Mesodermal cell (in vitro differentiated cells): ENCODE results near the gene PRPF19.

Source experiments
- H3K27ac ChIP-seq: 2 replicates; pipeline ENCODE4 v1.7.0; 2013; ENCODE audit warnings: mild to moderate bottlenecking, low read depth, low read length, moderate library complexity; ENCODE audit not compliant: severe bottlenecking
- H3K36me3 ChIP-seq: 2 replicates; pipeline ENCODE4 v1.7.1; 2013; ENCODE audit warnings: mild to moderate bottlenecking, low read length, moderate library complexity; ENCODE audit not compliant: control insufficient read depth, insufficient read depth
- H3K4me1 ChIP-seq: one replicate; pipeline ENCODE4 v1.7.1; 2013; ENCODE audit warnings: mild to moderate bottlenecking, low read length; ENCODE audit not compliant: insufficient read depth, control insufficient read depth, poor library complexity, severe bottlenecking
- H3K4me3 ChIP-seq: 2 replicates; pipeline ENCODE4 v1.7.0; 2013; ENCODE audit warnings: low read length, control low read depth, mild to moderate bottlenecking; ENCODE audit not compliant: insufficient read depth, poor library complexity, severe bottlenecking; ENCODE audit errors: extremely low read depth
- H3K9me3 ChIP-seq: 2 replicates; pipeline ENCODE4 v1.7.1; 2013; ENCODE audit warnings: mild to moderate bottlenecking, low read length, moderate library complexity; ENCODE audit not compliant: control insufficient read depth
- WGBS, 2 experiments: methylation state at CpG; one replicate each; pipeline ENCODE4 v1.1.5; 2013; ENCODE audit warnings: missing lambda C conversion rate in 2 of 2; ENCODE audit not compliant: insufficient coverage in 2 of 2; 5-methylcytosine and 5-hydroxymethylcytosine counted together

PRPF19 gene

GRCh38 chr11:60937811-60938210 lies 31.4 kb upstream of the PRPF19 start:
- no peaks in the 10 kb centered on the region for H3K9me3 ChIP-seq
- no peak overlapping the region for H3K4me3 ChIP-seq
- WGBS, 2 experiments = 92 to 96% methylated on average over 5 to 8 of the region's 8 CpGs
- no peaks in the 10 kb centered on the region for H3K4me1 ChIP-seq
- peaks cover 29% of the 10 kb centered on the region for H3K36me3 ChIP-seq
- H3K27ac ChIP-seq = no peak overlapping the region

- Histone ChIP-seq H3K27ac (no peak overlapping the region), H3K9me3 (no peaks in the 10 kb centered on the region), H3K4me3 (no peak overlapping the region), H3K36me3 (peaks cover 36% of the 10 kb centered on the region), H3K4me1 (no peaks in the 10 kb centered on the region)
- 91 to 97% methylated on average over 9 to 11 of the region's 12 CpGs for WGBS, 2 experiments
Measured at GRCh38 chr11:60937144-60937527, 30.8 kb upstream of the PRPF19 start.

DNA sequence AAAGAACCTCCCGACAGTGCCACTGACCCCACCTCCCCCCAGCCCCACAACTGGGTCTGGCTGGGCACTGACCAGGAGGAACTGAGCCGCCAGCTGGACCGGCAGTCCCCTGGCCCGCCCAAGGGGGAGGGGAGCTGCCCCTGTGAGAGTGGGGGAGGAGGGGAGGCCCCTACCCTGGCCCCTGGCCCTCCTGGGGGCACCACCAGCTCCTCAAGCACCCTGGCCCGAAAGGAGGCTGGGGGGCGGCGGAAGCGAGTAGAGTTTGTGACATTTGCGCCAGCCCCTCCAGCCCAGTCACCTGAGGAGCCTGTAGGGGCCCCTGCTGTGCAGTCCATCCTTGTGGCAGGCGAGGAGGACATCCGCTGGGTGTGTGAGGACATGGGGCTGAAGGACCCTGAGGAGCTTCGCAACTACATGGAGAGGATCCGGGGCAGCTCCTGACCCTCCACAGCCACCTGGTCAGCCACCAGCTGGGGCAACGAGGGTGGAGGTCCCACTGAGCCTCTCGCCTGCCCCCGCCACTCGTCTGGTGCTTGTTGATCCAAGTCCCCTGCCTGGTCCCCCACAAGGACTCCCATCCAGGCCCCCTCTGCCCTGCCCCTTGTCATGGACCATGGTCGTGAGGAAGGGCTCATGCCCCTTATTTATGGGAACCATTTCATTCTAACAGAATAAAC lies 30.2 kb upstream of the PRPF19 start:
- H3K36me3 ChIP-seq = peaks cover 41% of the 10 kb centered on the region

GRCh38 chr11:60935676-60936442 lies 29.5 kb upstream of the PRPF19 start:
- Histone ChIP-seq H3K27ac (no peak overlapping the region), H3K9me3 (no peaks in the 10 kb centered on the region), H3K4me3 (no peak overlapping the region), H3K36me3 (peaks cover 48% of the 10 kb centered on the region), H3K4me1 (no peaks in the 10 kb centered on the region)
- WGBS, 2 experiments = 96 to 98% methylated on average over 12 to 15 of the region's 27 CpGs

More for the DNA sequence above, 30.2 kb upstream of the PRPF19 start:
- Histone ChIP-seq H3K4me1 (no peaks in the 10 kb centered on the region), H3K27ac (no peak overlapping the region), H3K9me3 (no peaks in the 10 kb centered on the region), H3K4me3 (no peak overlapping the region)
- 87 to 94% methylated on average over 14 of the region's 18 CpGs for WGBS, 2 experiments

GRCh38 chr11:60934790-60935605 lies 28.6 kb upstream of the PRPF19 start:
- WGBS, 2 experiments = 88 to 93% methylated on average over 13 to 17 of the region's 21 CpGs
- peaks cover 57% of the 10 kb centered on the region for H3K36me3 ChIP-seq
- H3K4me1 ChIP-seq = no peaks in the 10 kb centered on the region
- H3K27ac ChIP-seq = no peak overlapping the region
- H3K4me3 ChIP-seq = no peak overlapping the region
- H3K9me3 ChIP-seq = no peaks in the 10 kb centered on the region

- no peaks in the 10 kb centered on the region for H3K9me3 ChIP-seq
- WGBS, 2 experiments = 95 to 96% methylated on average over 32 to 57 of the region's 57 CpGs
- H3K4me3 ChIP-seq = no peak overlapping the region
- H3K27ac ChIP-seq = no peak overlapping the region
- H3K36me3 ChIP-seq = peaks cover 64% of the 10 kb centered on the region
- H3K4me1 ChIP-seq = no peaks in the 10 kb centered on the region
Measured at GRCh38 chr11:60934124-60934789, 27.9 kb upstream of the PRPF19 start.

GRCh38 chr11:60933416-60934123 lies 27.2 kb upstream of the PRPF19 start:
- no peaks in the 10 kb centered on the region for H3K9me3 ChIP-seq
- H3K4me3 ChIP-seq = no peak overlapping the region
- no peak overlapping the region for H3K27ac ChIP-seq
- 91 to 93% methylated on average over 26 to 36 of the region's 37 CpGs for WGBS, 2 experiments
- no peaks in the 10 kb centered on the region for H3K4me1 ChIP-seq
- peaks cover 71% of the 10 kb centered on the region for H3K36me3 ChIP-seq

- Histone ChIP-seq H3K27ac (no peak overlapping the region), H3K4me3 (no peak overlapping the region), H3K9me3 (no peaks in the 10 kb centered on the region), H3K4me1 (no peaks in the 10 kb centered on the region), H3K36me3 (peaks cover 79% of the 10 kb centered on the region)
- 82 to 88% methylated on average over 2 to 3 of the region's 5 CpGs for WGBS, 2 experiments
Measured at GRCh38 chr11:60932605-60933356, 26.4 kb upstream of the PRPF19 start.

- H3K4me1 ChIP-seq = no peaks in the 10 kb centered on the region
- 94 to 96% methylated on average over 9 of the region's 9 CpGs for WGBS, 2 experiments
Measured at GRCh38 chr11:60931917-60932316, 25.5 kb upstream of the PRPF19 start.

More at GRCh38 chr11:60931917-60932316, 25.5 kb upstream of the PRPF19 start:
- Histone ChIP-seq H3K27ac (no peak overlapping the region), H3K4me3 (no peak overlapping the region), H3K36me3 (peaks cover 86% of the 10 kb centered on the region), H3K9me3 (no peaks in the 10 kb centered on the region)
